CD4-positive, alpha-beta T cell (primary cell): ENCODE results near the gene SEH1L. TPM values are rescaled to one million over a fixed set of nuclear protein-coding genes. Genes with fewer than 3 reads are reported as not detected.

ENCODE experiments used
- ATAC-seq: fragments of 200-7000 bp; cut with Tn5 transposase; one replicate; pipeline ENCODE4 v1.10.0; 2022; ENCODE audit warnings: mild to moderate bottlenecking; ENCODE audit not compliant: poor library complexity
- CTCF ChIA-PET: fragments of 350-600 bp; sonication (Branson Sonifier 250); formaldehyde crosslinking; loops from one replicate; lab custom pipeline; 2021; ENCODE audit warnings: antibody characterized with exemption, inconsistent platforms; lab: Charles Lee
- POLR2A ChIA-PET: fragments of 350-600 bp; sonication (Branson Sonifier 250); formaldehyde crosslinking; loops from one replicate; lab custom pipeline; 2021; ENCODE audit warnings: antibody characterized with exemption, inconsistent platforms; lab: Charles Lee
- DNase-seq, 14 experiments: peaks; one replicate each; pipeline ENCODE4 v3.0.0-alpha.2; 2013 to 2020; ENCODE audit warnings: mixed read lengths in 2 of 14
- H3K27ac ChIP-seq, 2 donors: one replicate each; pipeline versions ENCODE4 v1.5.1 to v1.7.0; 2013; ENCODE audit warnings: low read length in 2 of 2, low read depth in 1 of 2, mild to moderate bottlenecking in 1 of 2
- H3K27me3 ChIP-seq, 2 experiments: 1 replicate in 1 of 2; 2 replicates in 1 of 2; pipeline versions ENCODE4 v1.6.1 to v1.7.0; 2013; ENCODE audit warnings: low read length in 2 of 2, control low read depth in 1 of 2, mild to moderate bottlenecking in 1 of 2, moderate library complexity in 1 of 2; ENCODE audit not compliant: insufficient read depth in 2 of 2, control insufficient read depth in 1 of 2
- H3K36me3 ChIP-seq: one replicate; pipeline ENCODE4 v1.6.1; 2013; ENCODE audit warnings: low read length, control low read depth; ENCODE audit not compliant: insufficient read depth
- H3K4me1 ChIP-seq: one replicate; pipeline ENCODE4 v1.6.1; 2013; ENCODE audit warnings: low read length, control low read depth; ENCODE audit not compliant: insufficient read depth
- H3K4me3 ChIP-seq: one replicate; pipeline ENCODE4 v1.5.1; 2013; ENCODE audit warnings: mild to moderate bottlenecking, low read length, moderate library complexity
- H3K9me3 ChIP-seq, 2 experiments: 1 replicate in 1 of 2; 2 replicates in 1 of 2; pipeline versions ENCODE4 v1.6.1 to v1.7.0; 2013; ENCODE audit warnings: low read length in 2 of 2, mild to moderate bottlenecking in 2 of 2, control low read depth in 1 of 2, moderate library complexity in 1 of 2; ENCODE audit not compliant: control insufficient read depth in 1 of 2, insufficient read depth in 1 of 2
- H3K27ac Mint-ChIP-seq: one replicate; pipeline ENCODE4 v1.8.0; 2020; ENCODE audit warnings: mixed read lengths
- H3K27me3 Mint-ChIP-seq: one replicate; pipeline ENCODE4 v1.8.0; 2021; ENCODE audit warnings: mixed read lengths
- H3K36me3 Mint-ChIP-seq: one replicate; pipeline ENCODE4 v1.8.0; 2021; ENCODE audit warnings: low read depth, mixed read lengths
- H3K4me1 Mint-ChIP-seq: one replicate; pipeline ENCODE4 v1.8.0; 2021; ENCODE audit warnings: low read depth, mixed read lengths
- H3K4me3 Mint-ChIP-seq: one replicate; pipeline ENCODE4 v1.8.0; 2020; ENCODE audit warnings: mild to moderate bottlenecking, mixed read lengths
- H3K9me3 Mint-ChIP-seq: one replicate; pipeline ENCODE4 v1.8.0; 2020; ENCODE audit warnings: mixed read lengths
- CTCF ChIP-seq: fragments of 200-600 bp; IDR thresholded peaks from one replicate; pipeline ENCODE4 v1.8.0; 2022; ENCODE audit warnings: antibody characterized with exemption, mild to moderate bottlenecking
- intact Hi-C, 2 experiments: fragments of 100-400 bp; cut with DNase I in 1 of 2; cut with micrococcal nuclease in 1 of 2; formaldehyde crosslinking; loops; one replicate each; pipeline versions ENCODE4 v1.15.1 to v1.9.0; 2023 to 2025; cut with DNase I, micrococcal nuclease
- total RNA-seq, 174 experiments: library from RNA in 2 of 174; stranded (reverse) in 2 of 174; gene quantifications; one replicate each; pipeline ENCODE4 v1.2.3 and lab custom pipeline; 2021 to 2026

Gene SEH1L
- total RNA-seq, 2 experiments from 2014 or later: 23.9 to 26.7 TPM

GRCh38 chr18:12958478-12958877 lies 10.7 kb downstream of the SEH1L start:
- POLR2A ChIA-PET: no interaction called here
- H3K27me3 ChIP-seq: no peaks in the 10 kb centered on the region
- no peak for ATAC-seq
- peaks cover 3% of the 10 kb centered on the region for H3K4me1 ChIP-seq
- CTCF ChIA-PET: no interaction called here
- Mint-ChIP-seq H3K27me3 (no peaks in the 10 kb centered on the region), H3K4me1 (peaks cover 13% of the 10 kb centered on the region), H3K9me3 (no peaks in the 10 kb centered on the region), H3K36me3 (peaks cover 70% of the 10 kb centered on the region), H3K27ac (no peak overlapping the region), H3K4me3 (no peak overlapping the region)
- no peak overlapping the region for H3K4me3 ChIP-seq
- no peak for DNase-seq
- H3K36me3 ChIP-seq: peaks cover 45% of the 10 kb centered on the region
- TF ChIP-seq CTCF: no peak
- no peak overlapping the region for H3K27ac ChIP-seq
- intact Hi-C loops: no loop called here
- no peaks in the 10 kb centered on the region for H3K9me3 ChIP-seq

GRCh38 chr18:12960395-12960794 lies 12.6 kb downstream of the SEH1L start:
- intact Hi-C loops: no loop called here
- DNase-seq (no peak), ATAC-seq (no peak)
- Histone ChIP-seq H3K4me3 (no peak overlapping the region), H3K27ac (no peak overlapping the region), H3K9me3 (no peaks in the 10 kb centered on the region), H3K27me3 (no peaks in the 10 kb centered on the region), H3K4me1 (peaks cover 3% of the 10 kb centered on the region), H3K36me3 (peaks cover 44% of the 10 kb centered on the region)
- H3K4me3 Mint-ChIP-seq: no peak overlapping the region
- H3K27ac Mint-ChIP-seq: no peak overlapping the region
- CTCF ChIA-PET: no interaction called here
- H3K4me1 Mint-ChIP-seq: peaks cover 13% of the 10 kb centered on the region
- peaks cover 77% of the 10 kb centered on the region for H3K36me3 Mint-ChIP-seq
- H3K27me3 Mint-ChIP-seq: no peaks in the 10 kb centered on the region
- no peaks in the 10 kb centered on the region for H3K9me3 Mint-ChIP-seq
- TF ChIP-seq CTCF: no peak
- POLR2A ChIA-PET: no interaction called here

GRCh38 chr18:12960853-12961397 lies 13.1 kb downstream of the SEH1L start:
- ChIA-PET POLR2A (interaction anchor here (2.3 kb wide), 1 partner anchor 12 kb away, joined by 9 read pairs; no protein-coding TSS in a partner anchor), CTCF (no interaction called here)
- H3K4me3 ChIP-seq: no peak overlapping the region
- peaks cover 13% of the 10 kb centered on the region for H3K4me1 Mint-ChIP-seq
- no peak overlapping the region for H3K4me3 Mint-ChIP-seq
- DNase-seq (no peak), ATAC-seq (no peak)
- H3K9me3 Mint-ChIP-seq: no peaks in the 10 kb centered on the region
- H3K27me3 Mint-ChIP-seq: no peaks in the 10 kb centered on the region
- no peaks in the 10 kb centered on the region for H3K27me3 ChIP-seq
- TF ChIP-seq CTCF: no peak
- intact Hi-C loops: no loop called here
- peaks cover 44% of the 10 kb centered on the region for H3K36me3 ChIP-seq
- H3K9me3 ChIP-seq: no peaks in the 10 kb centered on the region
- peaks cover 3% of the 10 kb centered on the region for H3K4me1 ChIP-seq
- H3K27ac ChIP-seq: no peak overlapping the region
- peaks cover 77% of the 10 kb centered on the region for H3K36me3 Mint-ChIP-seq
- no peak overlapping the region for H3K27ac Mint-ChIP-seq
